ENCODE measurements around the gene LYRM1. TPM values are rescaled to one million over a fixed set of nuclear protein-coding genes. Genes with fewer than 3 reads are reported as not detected.

The LYRM1 gene
- total and polyA plus RNA-seq, 2 of the 4 experiments (the other 2 are of a cell fraction) = 19.0 to 35.0 TPM

DNA sequence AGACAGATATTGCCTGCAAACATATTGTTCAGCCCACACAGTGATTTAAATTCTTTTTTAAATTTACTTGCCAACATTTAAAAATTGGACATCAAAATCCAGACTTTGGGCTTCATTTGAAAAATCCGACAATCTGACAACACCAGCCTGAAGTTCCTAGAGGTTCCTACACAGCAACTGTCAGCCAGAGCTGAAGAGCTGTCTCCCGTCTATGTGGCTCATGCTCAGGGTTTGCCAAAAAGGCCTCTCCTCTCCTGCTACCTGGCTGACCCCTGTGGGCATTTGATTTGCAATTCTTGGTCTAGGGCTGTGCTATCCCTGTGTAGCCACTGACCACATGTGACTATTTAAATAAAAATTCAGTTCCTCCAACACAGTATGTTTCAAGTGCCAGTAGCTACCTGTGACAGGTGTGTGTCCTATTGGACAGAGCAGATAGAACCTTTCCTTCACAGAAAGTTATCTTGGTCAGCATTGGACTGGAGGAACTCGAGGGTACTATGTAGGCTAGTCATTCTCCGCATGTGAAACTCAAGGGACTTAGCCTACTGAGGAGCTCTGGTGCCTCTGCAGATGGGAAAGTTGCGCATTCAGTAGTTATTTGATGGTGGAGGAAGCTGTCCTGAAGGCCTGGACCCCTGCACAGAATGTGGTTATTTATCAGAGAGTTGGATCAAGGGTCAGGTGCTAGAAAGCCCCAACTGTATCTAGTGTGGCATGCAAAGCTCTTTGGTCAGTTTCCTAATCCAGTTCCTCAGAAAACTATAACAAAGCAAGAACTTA lies 2.7 kb downstream of the LYRM1 start:
- Histone ChIP-seq H3K27ac (ENCODE audit: insufficient read depth, low read length) (no peak overlapping the region; the same call in 1 of the 2 replicates), H3K4me2 (ENCODE audit: low read depth, low read length) (no peak overlapping the region)
- in situ Hi-C loops (cut with MboI; ENCODE audit: low sequenced_read_pairs) = no loop called here

More for the DNA sequence above, 2.7 kb downstream of the LYRM1 start:
- Histone ChIP-seq H2BK20ac (ENCODE audit: low read depth, low read length) (no peak overlapping the region), H3K27me3 (ENCODE audit: control insufficient read depth, insufficient read depth, low read length) (no peaks in the 10 kb centered on the region), H3K4ac (ENCODE audit: low read depth, low read length) (peak overlapping the region; percentile 63), H3K4me3 (ENCODE audit: insufficient read depth, low read depth, low read length) (no peak overlapping the region), H4K91ac (ENCODE audit: insufficient read depth, low read depth, low read length) (no peak overlapping the region), H3K9me3 (ENCODE audit: control insufficient read depth, insufficient read depth, low read length) (no peaks in the 10 kb centered on the region), H4K20me1 (ENCODE audit: insufficient read depth, low read length) (peaks cover 13% of the 10 kb centered on the region; the same call in 1 of the 2 replicates), H3K18ac (ENCODE audit: low read depth, low read length) (no peak overlapping the region), H3K36me3 (ENCODE audit: control insufficient read depth, insufficient read depth, low read length) (no peaks in the 10 kb centered on the region), H3K79me1 (ENCODE audit: low read depth in 1 of 2, low read length in 2 of 2) (peaks cover 38 to 79% of the 10 kb centered on the region in 2 experiments), H2BK15ac (ENCODE audit: low read depth, low read length) (peak overlapping the region; percentile 22; the same call in 1 of the 3 replicates), H4K8ac (ENCODE audit: low read depth in 2 of 2, low read length in 2 of 2) (peak overlapping the region in 1 of 2 experiments; percentile 23; a peak in 2 of 4 replicates), H3K14ac (replicated peaks; ENCODE audit: low read depth, low read length) (no peak overlapping the region; the same call in 1 of the 2 replicates), H3K9ac (ENCODE audit: low read depth, low read length) (no peak overlapping the region), H2AK5ac (ENCODE audit: low read depth, low read length) (peak overlapping the region; percentile 57; the same call in 1 of the 2 replicates), H3K4me1 (ENCODE audit: control insufficient read depth, insufficient read depth, low read length) (peaks cover 20% of the 10 kb centered on the region), H3K23ac (ENCODE audit: low read depth, low read length) (peak overlapping the region; percentile 78), H3K56ac (ENCODE audit: extremely low read depth, insufficient read depth, low read length) (0 out of 2 replicates have a peak overlapping the region, but pooled peaks have one; percentile 12), H2BK120ac (ENCODE audit: low read depth, low read length) (peak overlapping the region; percentile 99), H2AFZ (replicated peaks; ENCODE audit: low read length, poor library complexity) (no peak overlapping the region), H2AK9ac (replicated peaks; ENCODE audit: low read depth, low read length, poor library complexity) (no peak overlapping the region), H3K9me1 (ENCODE audit: insufficient read depth, low read length) (peaks cover 26% of the 10 kb centered on the region), H2BK5ac (ENCODE audit: low read depth, low read length, poor library complexity, severe bottlenecking) (peak overlapping the region; percentile 13), H4K5ac (ENCODE audit: low read depth, low read length) (no peak overlapping the region)
- POLR2A ChIA-PET (ENCODE audit: unreplicated experiment) = interaction anchor here (0.5 kb wide), 2 partner anchors 11 to 52 kb away, joined by 3 to 5 read pairs; no protein-coding TSS in a partner anchor
- WGBS, 2 experiments (ENCODE audit: extremely low coverage in 2 of 2, insufficient read length in 1 of 2) = no CpG with 5 or more reads among the region's 5 CpGs
- intact Hi-C loops (cut with micrococcal nuclease) (loop anchor here (5.0 kb wide), 1 partner anchor 254 kb away; the partner anchor contains the start of gene LDAF1), dilution Hi-C loops (cut with HindIII; ENCODE audit: low sequenced_read_pairs, unreplicated experiment) (no loop called here)
- CTCF ChIA-PET = interaction anchor here (0.6 kb wide), 2 partner anchors 10 to 46 kb away, joined by 4 to 6 read pairs; no protein-coding TSS in a partner anchor
- DNase-seq = no peak
- no peak for ATAC-seq (ENCODE audit: low read depth)
- no TSS peak for BruUV-seq (replicated peaks)
- no peak for TF ChIP-seq MAZ (IDR thresholded peaks at IDR 0.05; ENCODE audit: borderline replicate concordance, low read depth, low read length)
- TF ChIP-seq RCOR1 (IDR thresholded peaks at IDR 0.05; ENCODE audit: insufficient replicate concordance, low read length) = no peak
- TF ChIP-seq MAFK (IDR thresholded peaks at IDR 0.05; ENCODE audit: low read depth, low read length) = no peak
- TF ChIP-seq, protein P1, sequence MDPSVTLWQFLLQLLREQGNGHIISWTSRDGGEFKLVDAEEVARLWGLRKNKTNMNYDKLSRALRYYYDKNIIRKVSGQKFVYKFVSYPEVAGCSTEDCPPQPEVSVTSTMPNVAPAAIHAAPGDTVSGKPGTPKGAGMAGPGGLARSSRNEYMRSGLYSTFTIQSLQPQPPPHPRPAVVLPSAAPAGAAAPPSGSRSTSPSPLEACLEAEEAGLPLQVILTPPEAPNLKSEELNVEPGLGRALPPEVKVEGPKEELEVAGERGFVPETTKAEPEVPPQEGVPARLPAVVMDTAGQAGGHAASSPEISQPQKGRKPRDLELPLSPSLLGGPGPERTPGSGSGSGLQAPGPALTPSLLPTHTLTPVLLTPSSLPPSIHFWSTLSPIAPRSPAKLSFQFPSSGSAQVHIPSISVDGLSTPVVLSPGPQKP (IDR thresholded peaks at IDR 0.05; ENCODE audit: borderline replicate concordance, low read depth, low read length) = no peak
- no peak for TF ChIP-seq NFE2L2 (IDR thresholded peaks at IDR 0.05; ENCODE audit: low read depth, low read length)
- no peak for TF ChIP-seq FOS (IDR thresholded peaks at IDR 0.05; ENCODE audit: low read depth, low read length)
- TF ChIP-seq SMC3 (IDR thresholded peaks at IDR 0.05; ENCODE audit: low read depth, low read length) = no peak
- TF ChIP-seq BHLHE40 (IDR thresholded peaks at IDR 0.05; ENCODE audit: low read depth, low read length) = no peak
- no peak for TF ChIP-seq POLR2A (IDR thresholded peaks at IDR 0.05; ENCODE audit: low read depth, low read length)
- TF ChIP-seq CHD1 (IDR thresholded peaks at IDR 0.05; ENCODE audit: low read depth, low read length) = no peak
- TF ChIP-seq, protein P2, sequence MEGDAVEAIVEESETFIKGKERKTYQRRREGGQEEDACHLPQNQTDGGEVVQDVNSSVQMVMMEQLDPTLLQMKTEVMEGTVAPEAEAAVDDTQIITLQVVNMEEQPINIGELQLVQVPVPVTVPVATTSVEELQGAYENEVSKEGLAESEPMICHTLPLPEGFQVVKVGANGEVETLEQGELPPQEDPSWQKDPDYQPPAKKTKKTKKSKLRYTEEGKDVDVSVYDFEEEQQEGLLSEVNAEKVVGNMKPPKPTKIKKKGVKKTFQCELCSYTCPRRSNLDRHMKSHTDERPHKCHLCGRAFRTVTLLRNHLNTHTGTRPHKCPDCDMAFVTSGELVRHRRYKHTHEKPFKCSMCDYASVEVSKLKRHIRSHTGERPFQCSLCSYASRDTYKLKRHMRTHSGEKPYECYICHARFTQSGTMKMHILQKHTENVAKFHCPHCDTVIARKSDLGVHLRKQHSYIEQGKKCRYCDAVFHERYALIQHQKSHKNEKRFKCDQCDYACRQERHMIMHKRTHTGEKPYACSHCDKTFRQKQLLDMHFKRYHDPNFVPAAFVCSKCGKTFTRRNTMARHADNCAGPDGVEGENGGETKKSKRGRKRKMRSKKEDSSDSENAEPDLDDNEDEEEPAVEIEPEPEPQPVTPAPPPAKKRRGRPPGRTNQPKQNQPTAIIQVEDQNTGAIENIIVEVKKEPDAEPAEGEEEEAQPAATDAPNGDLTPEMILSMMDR (conservative IDR thresholded peaks at IDR 0.05; ENCODE audit: low read depth, low read length) = no peak
- TF ChIP-seq RFX5 (IDR thresholded peaks at IDR 0.05; ENCODE audit: low read depth, low read length) = no peak
- no peak for TF ChIP-seq CEBPB (IDR thresholded peaks at IDR 0.05; ENCODE audit: low read depth, low read length)

Data from IMR-90 (cell line).